ENCODE measurements around the gene PAPPA2. TPM values are rescaled to one million over a fixed set of nuclear protein-coding genes. Genes with fewer than 3 reads are reported as not detected.

Gene PAPPA2
- total and polyA plus RNA-seq, 4 experiments from 2014 or later = not detected

DNA sequence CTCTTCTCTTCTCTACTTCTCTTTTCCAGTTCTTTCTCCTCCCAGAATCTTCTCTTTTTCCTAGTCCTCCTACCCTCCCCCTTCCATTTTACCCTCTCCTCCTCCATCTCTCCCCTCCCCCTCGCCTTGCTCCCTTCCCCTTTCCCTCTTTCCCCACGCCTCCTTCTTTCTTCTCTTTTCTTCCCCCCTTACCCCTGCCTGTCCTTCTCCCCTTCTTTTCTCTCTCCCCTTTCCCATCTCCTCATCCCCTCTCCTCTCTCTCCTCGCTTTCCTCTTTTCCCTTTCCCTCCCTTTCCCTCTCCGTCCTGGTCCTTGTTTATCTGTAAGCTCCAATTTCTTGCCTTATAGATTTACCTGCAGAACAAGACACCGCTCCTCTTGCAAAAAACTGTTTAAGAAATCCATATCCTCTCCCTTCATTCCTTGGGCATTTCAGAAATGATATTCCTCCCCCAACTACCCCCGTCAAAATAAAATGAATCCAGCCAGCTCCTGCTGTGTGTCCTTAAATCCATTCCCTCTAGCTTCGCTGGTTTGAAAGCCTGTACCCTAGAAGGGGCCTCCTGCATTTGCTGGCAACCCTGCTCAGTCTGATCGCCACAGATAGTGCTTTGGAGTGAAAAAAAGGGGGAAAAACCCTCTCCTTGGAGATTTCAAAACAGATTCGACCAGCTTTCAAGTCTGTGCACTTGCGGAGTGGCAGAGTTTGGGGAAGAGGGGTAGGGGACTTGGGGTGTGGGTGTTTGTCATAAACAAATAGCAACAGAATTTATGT is 89.4 kb downstream of the PAPPA2 start:
- Mint-ChIP-seq H3K36me3 (no peaks in the 10 kb centered on the region), H3K27ac (no peak overlapping the region), H3K9me3 (peaks cover 0 to 5% (median 0%) of the 10 kb centered on the region in 8 donors), H3K4me1 (no peaks in the 10 kb centered on the region), H3K27me3 (peaks cover 12 to 16% of the 10 kb centered on the region in 2 donors), H3K4me3 (no peak overlapping the region)
- ChIA-PET POLR2A (ENCODE audit: partially characterized antibody) (no interaction called here), CTCF (ENCODE audit: partially characterized antibody) (interaction anchor here (0.7 kb wide), 1 partner anchor 1219 kb away, joined by 3 read pairs; no protein-coding TSS in a partner anchor)
- H3K36me3 ChIP-seq (ENCODE audit: insufficient read depth, low read length) = no peaks in the 10 kb centered on the region
- DNase-seq = no peak
- intact Hi-C loops (cut with micrococcal nuclease) = no loop called here
- H3K27me3 ChIP-seq (ENCODE audit: insufficient read depth, low read length) = no peaks in the 10 kb centered on the region
- H3K27ac ChIP-seq (ENCODE audit: low read depth, low read length) = no peak overlapping the region
- H3K4me1 ChIP-seq (ENCODE audit: insufficient read depth, low read length) = no peaks in the 10 kb centered on the region
- H3K4me3 ChIP-seq (ENCODE audit: low read length in 2 of 2) = no peak overlapping the region
- H3K9me3 ChIP-seq (ENCODE audit: control insufficient read depth in 1 of 2, low read length in 2 of 2) = no peaks in the 10 kb centered on the region

DNA sequence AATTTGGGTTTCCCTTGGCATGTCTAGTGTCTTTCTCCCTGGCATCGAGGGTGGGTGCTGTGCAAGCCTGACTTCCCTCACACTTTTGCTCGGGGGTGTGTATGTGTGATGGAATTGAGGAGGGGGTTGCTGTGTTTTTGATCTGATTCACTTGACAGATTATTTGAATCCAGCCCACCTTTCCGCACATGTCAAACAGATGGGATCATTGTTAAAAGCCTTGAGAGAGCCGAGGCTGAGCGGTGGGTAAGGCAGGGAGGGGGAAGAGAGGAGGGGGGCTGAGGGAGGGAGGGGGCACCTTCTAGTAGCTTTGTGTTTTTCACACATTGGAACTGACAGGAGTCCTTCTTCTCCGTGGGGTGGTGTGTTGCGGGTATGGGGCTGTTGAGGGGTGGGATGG is 90.0 kb downstream of the PAPPA2 start:
- intact Hi-C loops (cut with micrococcal nuclease) = no loop called here
- Histone ChIP-seq H3K27me3 (ENCODE audit: insufficient read depth, low read length) (no peaks in the 10 kb centered on the region), H3K4me1 (ENCODE audit: insufficient read depth, low read length) (no peaks in the 10 kb centered on the region), H3K4me3 (ENCODE audit: low read length in 2 of 2) (no peak overlapping the region), H3K36me3 (ENCODE audit: insufficient read depth, low read length) (no peaks in the 10 kb centered on the region), H3K27ac (ENCODE audit: low read depth, low read length) (no peak overlapping the region), H3K9me3 (ENCODE audit: control insufficient read depth in 1 of 2, low read length in 2 of 2) (no peaks in the 10 kb centered on the region)
- no peak overlapping the region for H3K4me3 Mint-ChIP-seq
- H3K27me3 Mint-ChIP-seq = peaks cover 12 to 16% of the 10 kb centered on the region in 2 donors
- POLR2A ChIA-PET (ENCODE audit: partially characterized antibody) = no interaction called here
- no peak overlapping the region for H3K27ac Mint-ChIP-seq
- H3K9me3 Mint-ChIP-seq = peaks cover 0 to 5% (median 0%) of the 10 kb centered on the region in 8 donors
- CTCF ChIA-PET (ENCODE audit: partially characterized antibody) = interaction anchor here (0.7 kb wide), 1 partner anchor 1219 kb away, joined by 3 read pairs; no protein-coding TSS in a partner anchor
- H3K36me3 Mint-ChIP-seq = no peaks in the 10 kb centered on the region
- H3K4me1 Mint-ChIP-seq = no peaks in the 10 kb centered on the region
- no peak for DNase-seq

DNA sequence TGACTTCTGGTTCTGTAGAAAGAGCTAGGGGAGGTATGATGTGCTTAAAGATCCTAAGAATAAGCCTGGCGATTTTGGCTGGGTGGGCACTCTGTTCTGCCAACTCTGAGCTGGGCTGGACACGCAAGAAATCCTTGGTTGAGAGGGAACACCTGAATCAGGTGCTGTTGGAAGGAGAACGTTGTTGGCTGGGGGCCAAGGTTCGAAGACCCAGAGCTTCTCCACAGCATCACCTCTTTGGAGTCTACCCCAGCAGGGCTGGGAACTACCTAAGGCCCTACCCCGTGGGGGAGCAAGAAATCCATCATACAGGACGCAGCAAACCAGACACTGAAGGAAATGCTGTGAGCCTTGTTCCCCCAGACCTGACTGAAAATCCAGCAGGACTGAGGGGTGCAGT is 93.3 kb downstream of the PAPPA2 start:
- Histone ChIP-seq H3K4me3 (ENCODE audit: low read length in 2 of 2) (no peak overlapping the region), H3K36me3 (ENCODE audit: insufficient read depth, low read length) (no peaks in the 10 kb centered on the region), H3K4me1 (ENCODE audit: insufficient read depth, low read length) (no peaks in the 10 kb centered on the region), H3K27me3 (ENCODE audit: insufficient read depth, low read length) (no peaks in the 10 kb centered on the region), H3K9me3 (ENCODE audit: control insufficient read depth in 1 of 2, low read length in 2 of 2) (no peaks in the 10 kb centered on the region), H3K27ac (ENCODE audit: low read depth, low read length) (no peak overlapping the region)
- ChIA-PET CTCF (ENCODE audit: partially characterized antibody) (no interaction called here), POLR2A (ENCODE audit: partially characterized antibody) (no interaction called here)
- Mint-ChIP-seq H3K36me3 (no peaks in the 10 kb centered on the region), H3K27ac (no peak overlapping the region), H3K9me3 (peaks cover 0 to 5% (median 0%) of the 10 kb centered on the region in 8 donors), H3K27me3 (peaks cover 12 to 15% of the 10 kb centered on the region in 2 donors), H3K4me3 (no peak overlapping the region), H3K4me1 (peaks cover 0 to 1% (median 0%) of the 10 kb centered on the region in 4 donors)
- intact Hi-C loops (cut with micrococcal nuclease) = loop anchor here (5.0 kb wide), 1 partner anchor 326 kb away; no protein-coding TSS in a partner anchor
- DNase-seq = no peak

DNA sequence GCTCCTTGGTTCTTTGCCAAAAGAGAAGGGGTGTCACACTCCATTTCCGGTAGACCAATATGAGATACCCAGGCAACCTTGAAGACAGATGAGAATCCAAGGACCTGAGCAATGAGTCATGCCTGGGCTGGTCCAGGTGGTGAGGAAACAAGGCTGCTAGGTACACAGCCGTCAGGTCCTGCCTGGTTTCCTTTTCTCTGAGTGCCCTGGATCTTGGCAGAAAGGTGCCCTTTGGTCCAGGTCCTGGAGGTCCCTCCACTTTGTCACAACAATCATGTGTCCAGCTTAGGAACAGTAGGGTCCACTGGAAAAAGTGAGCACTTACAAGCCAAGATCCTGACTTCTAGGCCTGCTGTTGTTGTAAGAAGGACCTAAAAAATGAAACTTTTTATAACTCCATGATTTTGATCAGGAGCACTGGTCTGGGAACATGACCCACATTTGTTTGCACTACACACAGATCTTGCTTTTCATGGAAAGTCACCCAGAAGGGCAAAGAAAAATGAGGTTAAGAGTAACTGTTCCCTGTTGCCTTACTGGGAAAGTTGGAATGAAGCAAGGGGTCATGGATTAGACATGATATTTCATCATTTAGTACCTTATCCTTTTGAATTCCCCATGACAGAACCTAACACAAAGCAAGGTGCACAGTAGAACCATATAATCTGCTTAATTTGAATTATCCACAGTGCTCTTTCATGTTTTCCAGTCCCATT is 94.7 kb downstream of the PAPPA2 start:
- ChIA-PET CTCF (ENCODE audit: partially characterized antibody) (no interaction called here), POLR2A (ENCODE audit: partially characterized antibody) (no interaction called here)
- no peaks in the 10 kb centered on the region for H3K9me3 ChIP-seq (ENCODE audit: control insufficient read depth in 1 of 2, low read length in 2 of 2)
- intact Hi-C loops (cut with micrococcal nuclease) = loop anchor here (5.0 kb wide), 1 partner anchor 325 kb away; no protein-coding TSS in a partner anchor
- no peak overlapping the region for H3K27ac Mint-ChIP-seq
- H3K27me3 Mint-ChIP-seq = peaks cover 3 to 8% of the 10 kb centered on the region in 2 donors
- no peaks in the 10 kb centered on the region for H3K36me3 ChIP-seq (ENCODE audit: insufficient read depth, low read length)
- H3K4me3 ChIP-seq (ENCODE audit: low read length in 2 of 2) = no peak overlapping the region
- H3K27ac ChIP-seq (ENCODE audit: low read depth, low read length) = no peak overlapping the region
- H3K27me3 ChIP-seq (ENCODE audit: insufficient read depth, low read length) = no peaks in the 10 kb centered on the region
- DNase-seq = no peak
- H3K4me1 ChIP-seq (ENCODE audit: insufficient read depth, low read length) = no peaks in the 10 kb centered on the region
- H3K4me3 Mint-ChIP-seq = no peak overlapping the region
- peaks cover 0 to 1% (median 0%) of the 10 kb centered on the region in 4 donors for H3K4me1 Mint-ChIP-seq
- H3K36me3 Mint-ChIP-seq = no peaks in the 10 kb centered on the region
- H3K9me3 Mint-ChIP-seq = peaks cover 0 to 5% (median under 1%) of the 10 kb centered on the region in 8 donors

DNA sequence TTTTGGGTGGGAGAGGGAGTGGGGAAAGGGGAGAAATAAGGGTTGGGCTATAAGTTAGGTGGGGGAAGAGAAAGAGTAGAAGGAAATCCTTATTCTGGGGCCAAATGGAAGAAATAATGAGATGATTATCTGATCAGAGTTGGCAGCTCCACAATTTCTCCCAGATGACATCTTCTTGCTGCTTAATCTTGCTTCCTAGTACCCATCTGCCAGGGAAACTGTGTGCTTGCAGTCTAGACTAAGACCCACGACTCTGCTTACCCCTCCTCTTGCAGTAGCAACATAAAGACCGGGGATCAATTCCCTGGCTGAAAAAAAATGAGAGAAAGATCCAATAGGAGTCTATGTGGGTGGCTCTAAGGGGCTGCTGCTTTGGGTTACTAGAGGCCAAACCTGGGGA is 95.6 kb downstream of the PAPPA2 start:
- H3K36me3 ChIP-seq (ENCODE audit: insufficient read depth, low read length) = no peaks in the 10 kb centered on the region
- Mint-ChIP-seq H3K27me3 (peaks cover 3 to 8% of the 10 kb centered on the region in 2 donors), H3K27ac (no peak overlapping the region), H3K36me3 (no peaks in the 10 kb centered on the region), H3K4me3 (no peak overlapping the region), H3K4me1 (peaks cover 0 to 1% (median 0%) of the 10 kb centered on the region in 4 donors), H3K9me3 (peaks cover 0 to 5% (median 0%) of the 10 kb centered on the region in 8 donors)
- no peak overlapping the region for H3K27ac ChIP-seq (ENCODE audit: low read depth, low read length)
- ChIA-PET POLR2A (ENCODE audit: partially characterized antibody) (no interaction called here), CTCF (ENCODE audit: partially characterized antibody) (no interaction called here)
- H3K9me3 ChIP-seq (ENCODE audit: control insufficient read depth in 1 of 2, low read length in 2 of 2) = no peaks in the 10 kb centered on the region
- DNase-seq = no peak
- H3K4me3 ChIP-seq (ENCODE audit: low read length in 2 of 2) = no peak overlapping the region
- no peaks in the 10 kb centered on the region for H3K4me1 ChIP-seq (ENCODE audit: insufficient read depth, low read length)
- H3K27me3 ChIP-seq (ENCODE audit: insufficient read depth, low read length) = no peaks in the 10 kb centered on the region
- intact Hi-C loops (cut with micrococcal nuclease) = loop anchor here (5.0 kb wide), 1 partner anchor 324 kb away; no protein-coding TSS in a partner anchor

DNA sequence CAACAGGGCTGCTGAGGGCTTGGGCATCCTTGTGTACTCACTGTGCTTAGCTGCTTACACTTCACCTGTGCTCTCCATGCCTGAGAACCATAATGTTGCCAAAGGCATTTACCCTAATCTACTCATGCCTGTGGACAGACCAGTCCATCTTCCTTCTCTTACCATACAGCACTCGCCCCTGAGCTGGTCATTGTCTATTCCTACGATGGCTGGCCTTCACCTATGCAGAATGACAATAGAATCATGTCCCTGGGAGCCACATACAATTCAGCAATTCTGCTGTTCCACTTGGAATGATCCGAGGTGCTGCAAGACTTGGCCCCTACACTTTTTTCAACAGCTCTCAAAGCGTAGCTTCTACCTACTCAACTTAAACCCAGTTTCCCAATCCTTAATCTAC is 96.5 kb downstream of the PAPPA2 start:
- Mint-ChIP-seq H3K27me3 (peaks cover 0 to 2% of the 10 kb centered on the region in 2 donors), H3K36me3 (no peaks in the 10 kb centered on the region), H3K27ac (no peak overlapping the region), H3K4me1 (peaks cover 0 to 1% (median 0%) of the 10 kb centered on the region in 4 donors), H3K9me3 (peaks cover 0 to 5% (median 0%) of the 10 kb centered on the region in 8 donors), H3K4me3 (no peak overlapping the region)
- H3K27me3 ChIP-seq (ENCODE audit: insufficient read depth, low read length) = no peaks in the 10 kb centered on the region
- no peak overlapping the region for H3K4me3 ChIP-seq (ENCODE audit: low read length in 2 of 2)
- H3K4me1 ChIP-seq (ENCODE audit: insufficient read depth, low read length) = no peaks in the 10 kb centered on the region
- no peaks in the 10 kb centered on the region for H3K9me3 ChIP-seq (ENCODE audit: control insufficient read depth in 1 of 2, low read length in 2 of 2)
- intact Hi-C loops (cut with micrococcal nuclease) = loop anchor here (5.0 kb wide), 1 partner anchor 323 kb away; no protein-coding TSS in a partner anchor
- POLR2A ChIA-PET (ENCODE audit: partially characterized antibody) = no interaction called here
- no peaks in the 10 kb centered on the region for H3K36me3 ChIP-seq (ENCODE audit: insufficient read depth, low read length)
- CTCF ChIA-PET (ENCODE audit: partially characterized antibody) = interaction anchor here (1.9 kb wide), 1 partner anchor 12 kb away, joined by 4 read pairs; no protein-coding TSS in a partner anchor
- no peak overlapping the region for H3K27ac ChIP-seq (ENCODE audit: low read depth, low read length)
- no peak for DNase-seq

DNA sequence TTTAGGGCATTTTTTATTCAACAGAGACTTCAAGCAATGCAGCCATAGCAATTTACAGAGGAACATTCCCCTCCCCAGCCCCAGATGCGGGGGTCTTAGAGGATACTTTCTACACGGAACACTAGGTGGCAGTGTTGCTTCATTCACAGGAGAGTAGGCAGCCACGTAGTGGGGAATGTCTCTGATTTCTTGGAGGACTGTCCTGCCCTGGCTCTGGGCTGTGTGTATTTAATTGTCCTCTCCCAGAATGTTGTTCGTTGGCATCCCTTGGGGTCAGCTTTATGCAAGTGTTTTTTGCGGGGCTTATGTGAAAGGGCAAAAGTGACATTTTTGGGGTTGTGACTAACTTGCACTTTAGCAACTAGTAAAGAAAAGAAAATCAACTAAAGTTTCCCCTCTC is 96.9 kb downstream of the PAPPA2 start:
- H3K9me3 Mint-ChIP-seq = peaks cover 0 to 5% (median 0%) of the 10 kb centered on the region in 8 donors
- Histone ChIP-seq H3K4me3 (ENCODE audit: low read length in 2 of 2) (no peak overlapping the region), H3K36me3 (ENCODE audit: insufficient read depth, low read length) (no peaks in the 10 kb centered on the region), H3K27ac (ENCODE audit: low read depth, low read length) (no peak overlapping the region), H3K27me3 (ENCODE audit: insufficient read depth, low read length) (no peaks in the 10 kb centered on the region), H3K4me1 (ENCODE audit: insufficient read depth, low read length) (no peaks in the 10 kb centered on the region), H3K9me3 (ENCODE audit: control insufficient read depth in 1 of 2, low read length in 2 of 2) (no peaks in the 10 kb centered on the region)
- CTCF ChIA-PET (ENCODE audit: partially characterized antibody) = interaction anchor here (1.9 kb wide), 1 partner anchor 12 kb away, joined by 4 read pairs; no protein-coding TSS in a partner anchor
- H3K4me3 Mint-ChIP-seq = no peak overlapping the region
- POLR2A ChIA-PET (ENCODE audit: partially characterized antibody) = no interaction called here
- no peak overlapping the region for H3K27ac Mint-ChIP-seq
- peaks cover 0 to 1% (median 0%) of the 10 kb centered on the region in 4 donors for H3K4me1 Mint-ChIP-seq
- no peaks in the 10 kb centered on the region for H3K36me3 Mint-ChIP-seq
- intact Hi-C loops (cut with micrococcal nuclease) = loop anchor here (5.0 kb wide), 1 partner anchor 322 kb away; no protein-coding TSS in a partner anchor
- DNase-seq = no peak
- H3K27me3 Mint-ChIP-seq = no peaks in the 10 kb centered on the region

Data from CD4-positive, alpha-beta memory T cell (primary cell).